Kidney epithelial cell (primary cell): Measurements from ENCODE around the gene LARGE1. TPM values are rescaled to one million over a fixed set of nuclear protein-coding genes. Genes with fewer than 3 reads are reported as not detected.

Experiments used
- DNase-seq: peaks from one replicate; pipeline ENCODE4 v3.0.0-alpha.2; 2010; ENCODE audit warnings: low read depth
- H3K27me3 ChIP-seq: 2 replicates; pipeline ENCODE4 v1.6.0; 2011; ENCODE audit warnings: low read length; ENCODE audit not compliant: control insufficient read depth, insufficient read depth
- H3K36me3 ChIP-seq: 2 replicates; pipeline ENCODE4 v1.5.1; 2011; ENCODE audit warnings: low read length; ENCODE audit not compliant: control insufficient read depth, insufficient read depth
- H3K4me3 ChIP-seq: 2 replicates; pipeline ENCODE4 v1.5.1; 2011; ENCODE audit warnings: low read depth, mild to moderate bottlenecking, control low read depth, low read length
- total RNA-seq: library from RNA; depleted of rRNA; stranded (reverse); fragments of >200 nt; gene quantifications from 2 replicates; pipeline ENCODE4 v1.2.3, GENCODE V29; 2015
- TF ChIP-seq, protein P1 (sequence below): IDR thresholded peaks from 2 replicates; pipeline ENCODE4 v1.5.1; 2011; ENCODE audit warnings: mild to moderate bottlenecking, moderate library complexity, low read length, control low read depth, inconsistent platforms; ENCODE audit not compliant: insufficient read depth, poor library complexity, severe bottlenecking

The LARGE1 gene
- total RNA-seq, 1 donor from 2014 or later: 17.8 TPM

DNA sequence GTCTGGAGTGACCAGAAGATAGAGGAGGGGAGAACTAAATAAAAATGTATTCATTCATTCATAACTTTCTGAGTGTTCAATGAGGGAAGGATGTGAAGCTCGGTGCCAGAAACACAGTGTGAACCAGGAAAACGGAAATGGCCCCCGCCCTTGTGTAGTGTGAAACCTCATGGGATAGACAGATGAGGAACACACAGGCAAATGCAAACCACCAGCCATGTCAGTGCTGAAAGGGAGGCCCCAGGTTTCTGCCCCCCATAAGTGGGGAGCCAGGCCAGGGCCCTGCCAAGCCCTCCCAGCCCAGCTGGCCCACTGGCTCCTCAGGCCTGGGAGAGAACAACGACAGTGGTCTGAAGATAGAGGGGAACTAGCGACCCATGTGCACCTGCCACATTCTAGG is 30.5 kb downstream of the LARGE1 start:
- Histone ChIP-seq H3K27me3 (no peaks in the 10 kb centered on the region), H3K36me3 (no peaks in the 10 kb centered on the region), H3K4me3 (no peak overlapping the region)
- TF ChIP-seq, protein P1, sequence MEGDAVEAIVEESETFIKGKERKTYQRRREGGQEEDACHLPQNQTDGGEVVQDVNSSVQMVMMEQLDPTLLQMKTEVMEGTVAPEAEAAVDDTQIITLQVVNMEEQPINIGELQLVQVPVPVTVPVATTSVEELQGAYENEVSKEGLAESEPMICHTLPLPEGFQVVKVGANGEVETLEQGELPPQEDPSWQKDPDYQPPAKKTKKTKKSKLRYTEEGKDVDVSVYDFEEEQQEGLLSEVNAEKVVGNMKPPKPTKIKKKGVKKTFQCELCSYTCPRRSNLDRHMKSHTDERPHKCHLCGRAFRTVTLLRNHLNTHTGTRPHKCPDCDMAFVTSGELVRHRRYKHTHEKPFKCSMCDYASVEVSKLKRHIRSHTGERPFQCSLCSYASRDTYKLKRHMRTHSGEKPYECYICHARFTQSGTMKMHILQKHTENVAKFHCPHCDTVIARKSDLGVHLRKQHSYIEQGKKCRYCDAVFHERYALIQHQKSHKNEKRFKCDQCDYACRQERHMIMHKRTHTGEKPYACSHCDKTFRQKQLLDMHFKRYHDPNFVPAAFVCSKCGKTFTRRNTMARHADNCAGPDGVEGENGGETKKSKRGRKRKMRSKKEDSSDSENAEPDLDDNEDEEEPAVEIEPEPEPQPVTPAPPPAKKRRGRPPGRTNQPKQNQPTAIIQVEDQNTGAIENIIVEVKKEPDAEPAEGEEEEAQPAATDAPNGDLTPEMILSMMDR: no peak
- no peak for DNase-seq

DNA sequence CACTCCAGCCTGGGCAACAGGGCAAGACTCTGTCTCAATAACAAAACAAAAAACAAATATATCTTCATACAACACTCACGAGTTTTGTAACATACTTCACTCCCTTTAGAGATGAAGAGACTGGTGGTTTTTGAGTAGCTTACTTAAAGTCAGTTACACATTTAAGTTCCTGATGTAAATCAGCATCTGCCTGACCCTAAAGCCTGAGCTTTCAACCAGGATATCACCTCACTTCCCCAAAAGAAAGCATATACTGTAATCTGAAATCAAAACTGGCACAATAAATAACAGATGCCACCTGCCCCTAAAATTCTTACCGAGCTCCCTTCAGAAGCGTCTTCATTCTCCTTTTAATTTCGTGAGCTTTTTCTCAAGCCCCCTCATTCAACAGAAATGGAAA is 31.5 kb downstream of the LARGE1 start:
- H3K4me3 ChIP-seq: no peak overlapping the region
- no peaks in the 10 kb centered on the region for H3K36me3 ChIP-seq
- DNase-seq: no peak
- TF ChIP-seq, protein P1: no peak
- no peaks in the 10 kb centered on the region for H3K27me3 ChIP-seq

DNA sequence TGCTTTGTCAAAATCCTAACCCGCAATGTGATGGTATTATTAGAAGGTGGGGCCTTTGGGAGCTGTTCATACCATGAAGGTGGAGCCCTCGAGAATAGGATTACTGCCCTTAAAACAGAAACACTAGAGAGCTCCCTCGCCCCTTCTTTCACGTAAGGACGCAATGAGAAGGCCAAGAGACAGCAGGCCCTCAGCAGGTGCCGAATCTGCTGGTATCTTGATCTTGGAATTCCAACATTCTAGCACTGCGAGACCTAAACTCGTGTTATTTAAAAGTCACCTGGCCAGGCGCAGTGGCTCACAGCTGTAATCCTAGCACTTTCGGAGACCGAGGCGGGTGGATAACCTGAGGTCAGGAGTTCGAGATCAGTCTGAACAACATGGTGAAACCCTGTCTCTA is 33.1 kb downstream of the LARGE1 start:
- H3K4me3 ChIP-seq: no peak overlapping the region
- no peaks in the 10 kb centered on the region for H3K27me3 ChIP-seq
- TF ChIP-seq, protein P1: no peak
- H3K36me3 ChIP-seq: no peaks in the 10 kb centered on the region
- DNase-seq: no peak

DNA sequence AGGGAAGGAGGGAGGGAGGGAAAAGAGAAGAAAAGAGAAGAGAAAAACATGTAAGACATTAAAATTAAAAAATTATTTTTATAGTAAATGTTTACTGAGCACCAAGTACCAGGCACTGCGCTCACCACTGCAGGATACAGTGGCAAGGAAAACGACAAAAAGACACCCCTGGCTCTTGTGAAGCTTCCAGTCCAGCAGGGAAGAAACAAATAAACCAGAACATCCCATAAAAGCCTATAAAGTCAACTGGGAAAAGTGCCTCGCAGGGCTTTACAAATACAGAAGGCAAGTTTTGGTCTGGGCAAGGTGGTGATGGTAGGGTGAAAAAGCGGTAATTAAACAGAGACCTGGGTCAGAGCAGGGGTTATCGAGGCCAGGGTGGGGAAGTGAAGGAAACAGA is 33.6 kb downstream of the LARGE1 start:
- no peaks in the 10 kb centered on the region for H3K36me3 ChIP-seq
- DNase-seq: no peak
- H3K4me3 ChIP-seq: no peak overlapping the region
- TF ChIP-seq, protein P1: no peak
- no peaks in the 10 kb centered on the region for H3K27me3 ChIP-seq

DNA sequence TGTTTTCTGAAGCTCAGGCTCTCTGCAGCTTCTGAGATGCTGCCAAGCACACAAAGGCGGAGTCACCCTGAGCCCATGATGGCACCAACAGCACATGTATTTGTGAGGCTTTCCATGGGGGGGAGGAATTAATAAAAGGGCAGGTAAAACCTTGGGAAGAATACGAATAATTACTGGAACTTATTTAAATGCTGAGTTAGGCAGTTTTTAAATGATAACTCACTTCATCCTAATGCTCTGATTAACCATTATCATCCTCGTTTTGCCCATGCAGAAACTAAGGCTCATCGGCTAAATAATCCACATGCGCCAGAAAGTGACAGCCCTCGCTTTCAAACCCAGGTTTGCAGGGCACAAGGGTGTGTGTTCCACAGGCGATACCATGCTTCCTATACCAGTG is 35.4 kb downstream of the LARGE1 start:
- H3K4me3 ChIP-seq: no peak overlapping the region
- no peaks in the 10 kb centered on the region for H3K27me3 ChIP-seq
- TF ChIP-seq, protein P1: no peak
- no peaks in the 10 kb centered on the region for H3K36me3 ChIP-seq
- no peak for DNase-seq

DNA sequence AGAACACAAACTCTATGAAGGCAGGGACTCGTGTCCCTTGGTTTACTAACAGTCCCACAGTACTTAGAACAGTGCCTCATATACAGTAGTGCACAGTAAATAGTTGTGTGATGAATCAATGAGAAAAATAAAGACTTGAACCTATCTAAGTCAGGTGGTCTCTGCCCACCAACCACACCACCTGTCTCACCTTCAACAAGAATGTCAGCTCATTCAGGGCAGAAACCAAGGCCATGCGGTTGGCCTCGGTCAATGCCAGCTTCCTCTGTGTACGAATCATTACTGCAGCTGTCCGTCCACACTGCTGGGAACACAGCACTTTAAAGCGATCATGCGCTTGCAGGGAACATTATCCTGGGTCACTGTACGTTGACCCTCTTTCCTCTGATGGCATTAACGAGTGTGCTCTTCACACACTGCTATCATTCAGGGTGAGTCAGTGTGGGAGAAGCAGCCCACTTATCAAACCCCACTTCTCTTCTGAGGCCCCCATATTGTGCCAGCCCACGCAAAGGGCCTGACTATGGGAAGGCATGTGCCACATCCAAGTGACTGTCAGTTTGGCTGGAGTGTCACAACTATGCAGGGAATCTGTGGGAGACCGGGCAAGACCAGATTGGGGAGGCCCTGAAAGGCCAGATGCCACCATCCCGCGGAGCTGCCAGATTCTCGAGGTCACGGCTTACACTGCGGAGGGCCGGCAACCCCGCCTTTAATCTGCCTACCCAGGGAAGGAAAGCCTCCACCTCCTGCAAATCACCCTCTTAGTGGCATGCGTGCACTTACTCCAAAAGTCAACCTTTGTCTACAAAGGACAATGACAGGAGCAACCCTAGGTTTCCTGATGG is 36.1 kb downstream of the LARGE1 start:
- Histone ChIP-seq H3K4me3 (no peak overlapping the region), H3K36me3 (no peaks in the 10 kb centered on the region), H3K27me3 (no peaks in the 10 kb centered on the region)
- no peak for DNase-seq
- TF ChIP-seq, protein P1: no peak
